Hematopoietic multipotent progenitor cell treated with erythropoietin and hydrocortisone succinate and interleukin-3 and kit ligand, for 17 days (in vitro differentiated cells): Measurements from ENCODE around the gene MCM3AP.
A peak's percentile ranks its signal among the peaks of the same experiment; 100 is the strongest.
"Not testable (repeated sequence)": the region's sequence is repeated elsewhere in the genome, so short reads cannot be mapped to it uniquely, and the experiment has no call there.

Experiments
- DNase-seq: peaks from one replicate; pipeline ENCODE4 v3.0.0-alpha.2; 2015; ENCODE audit warnings: low spot score

Gene MCM3AP

GRCh38 chr21:46243960-46244361 lies 41.5 kb downstream of the MCM3AP start:
- DNase-seq: no peak

- no peak for DNase-seq
These were observed 42.1 kb downstream of the MCM3AP start for GRCh38 chr21:46243325-46243724.

- DNase-seq: not testable (repeated sequence)
These were observed 43.8 kb downstream of the MCM3AP start for GRCh38 chr21:46241577-46241976.

GRCh38 chr21:46239817-46240325 lies 45.5 kb downstream of the MCM3AP start:
- no peak for DNase-seq

- DNase-seq: no peak
These were observed 47.9 kb downstream of the MCM3AP start for GRCh38 chr21:46237474-46237873.

GRCh38 chr21:46234436-46234950 lies 50.9 kb downstream of the MCM3AP start:
- no peak for DNase-seq

- DNase-seq: no peak
These were observed 55.5 kb downstream of the MCM3AP start for GRCh38 chr21:46229923-46230260.

GRCh38 chr21:46229133-46229922 lies 56.1 kb downstream of the MCM3AP start:
- no peak for DNase-seq

GRCh38 chr21:46228345-46229051 lies 56.9 kb downstream of the MCM3AP start, which contains the start of gene LSS:
TSS of gene LSS (minus strand) at chr21:46228774. CDS start at chr21:46228745, 29 bp downstream.
- peak; percentile 99 for DNase-seq

- DNase-seq: peak; percentile 49
These were observed 57.5 kb downstream of the MCM3AP start for GRCh38 chr21:46227811-46228344.

- DNase-seq: peak; percentile 68
These were observed 58.4 kb downstream of the MCM3AP start for GRCh38 chr21:46226920-46227599.

- no peak for DNase-seq
These were observed 59.3 kb downstream of the MCM3AP start for GRCh38 chr21:46226146-46226545.

GRCh38 chr21:46223661-46224060 lies 61.8 kb downstream of the MCM3AP start:
- DNase-seq: not testable (repeated sequence)

GRCh38 chr21:46223217-46223616 lies 62.2 kb downstream of the MCM3AP start:
- no peak for DNase-seq

GRCh38 chr21:46222436-46223116 lies 62.8 kb downstream of the MCM3AP start:
- no peak for DNase-seq

- no peak for DNase-seq
These were observed 63.6 kb downstream of the MCM3AP start for GRCh38 chr21:46221664-46222435.

- DNase-seq: no peak
These were observed 64.6 kb downstream of the MCM3AP start for GRCh38 chr21:46220847-46221246.

- DNase-seq: no peak
These were observed 65.1 kb downstream of the MCM3AP start for GRCh38 chr21:46220275-46220810.

- DNase-seq: no peak
These were observed 65.7 kb downstream of the MCM3AP start for GRCh38 chr21:46219591-46220239.
